ENCODE results near the gene SIK3.

The SIK3 gene

GRCh38 chr11:116991491-116991890 lies 106.7 kb downstream of the SIK3 start:
- TF ChIP-seq CTCF (IDR thresholded peaks at IDR 0.05; ENCODE audit: low read depth, low read length): no peak
- no peak overlapping the region for H3K4me3 ChIP-seq (ENCODE audit: low read depth, low read length)

- H3K4me3 ChIP-seq (ENCODE audit: low read depth, low read length): no peak overlapping the region
- TF ChIP-seq CTCF (IDR thresholded peaks at IDR 0.05; ENCODE audit: low read depth, low read length): no peak
These were observed 107.4 kb downstream of the SIK3 start for GRCh38 chr11:116990811-116991210.

- TF ChIP-seq CTCF (IDR thresholded peaks at IDR 0.05; ENCODE audit: low read depth, low read length): no peak
- no peak overlapping the region for H3K4me3 ChIP-seq (ENCODE audit: low read depth, low read length)
These were observed 108.2 kb downstream of the SIK3 start for GRCh38 chr11:116990061-116990473.

DNA sequence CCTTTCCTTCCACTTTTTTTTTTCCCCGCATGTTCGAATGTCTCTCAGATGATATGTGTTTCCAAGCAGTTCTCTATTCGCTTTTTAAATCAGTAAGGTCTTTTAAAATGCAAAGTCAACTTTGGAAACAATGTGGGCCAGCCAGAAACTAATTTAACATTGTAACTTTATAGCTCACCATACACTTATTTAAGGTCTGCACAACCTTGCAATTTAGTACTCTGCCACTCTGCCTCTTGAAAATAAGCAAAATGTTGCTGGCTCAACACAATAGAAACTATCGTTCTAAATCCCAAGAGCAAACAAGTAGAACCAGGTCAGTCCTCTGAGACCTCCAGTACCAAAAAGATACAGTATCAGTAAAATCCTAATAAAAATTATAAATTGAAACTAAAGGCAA lies 109.0 kb downstream of the SIK3 start:
- H3K4me3 ChIP-seq (ENCODE audit: low read depth, low read length): no peak overlapping the region
- no peak for TF ChIP-seq CTCF (IDR thresholded peaks at IDR 0.05; ENCODE audit: low read depth, low read length)

GRCh38 chr11:116986521-116987105 lies 111.6 kb downstream of the SIK3 start:
- no peak for TF ChIP-seq CTCF (IDR thresholded peaks at IDR 0.05; ENCODE audit: low read depth, low read length)
- no peak overlapping the region; the same call in 1 of the 2 replicates for H3K4me3 ChIP-seq (ENCODE audit: low read depth, low read length)

GRCh38 chr11:116984589-116984988 lies 113.6 kb downstream of the SIK3 start:
- no peak for TF ChIP-seq CTCF (IDR thresholded peaks at IDR 0.05; ENCODE audit: low read depth, low read length)
- no peak overlapping the region for H3K4me3 ChIP-seq (ENCODE audit: low read depth, low read length)

GRCh38 chr11:116984186-116984585 lies 114.0 kb downstream of the SIK3 start:
- H3K4me3 ChIP-seq (ENCODE audit: low read depth, low read length): no peak overlapping the region
- TF ChIP-seq CTCF (IDR thresholded peaks at IDR 0.05; ENCODE audit: low read depth, low read length): no peak

Data from WI38 (cell line).